DMS79 treated with DMSO at 0.1 percent for 48 hours (cell line): ENCODE measurements around the gene LCNL1.

Experiments
- DNase-seq: peaks from one replicate; lab custom pipeline; 2025; lab: John Stamatoyannopoulos, UW

The LCNL1 gene

DNA sequence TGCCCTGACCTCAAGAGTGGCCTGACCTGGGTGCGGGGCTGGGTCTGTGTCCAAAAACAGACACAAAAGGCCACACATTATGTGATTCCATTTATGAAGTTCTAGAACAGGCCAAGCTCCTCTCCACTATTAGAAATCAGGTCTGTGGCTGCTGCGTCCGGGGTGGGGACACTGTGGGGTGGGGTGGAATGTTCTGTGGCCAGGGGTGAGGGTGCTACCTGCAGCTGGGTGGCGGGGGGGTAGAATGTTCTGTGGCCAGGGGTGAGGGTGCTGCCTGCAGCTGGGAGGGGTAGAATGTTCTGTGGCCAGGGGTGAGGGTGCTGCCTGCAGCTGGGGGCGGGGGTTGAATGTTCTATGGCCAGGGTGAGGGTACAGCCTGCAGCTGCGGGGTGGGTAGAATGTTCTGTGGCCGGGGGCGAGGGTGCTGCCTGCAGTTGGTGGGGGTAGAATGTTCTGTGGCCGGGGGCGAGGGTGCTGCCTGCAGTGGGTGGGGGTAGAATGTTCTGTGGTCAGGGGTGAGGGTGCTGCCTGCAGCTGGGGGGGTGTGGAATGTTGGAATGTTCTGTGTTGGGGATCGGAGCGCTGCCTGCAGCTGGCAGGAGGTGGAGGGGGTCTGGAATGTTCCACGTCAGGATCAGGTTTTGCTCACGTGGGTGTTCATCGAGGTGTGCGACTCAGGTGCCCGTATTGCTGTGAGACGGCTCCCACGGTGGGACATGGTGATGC lies 22.4 kb upstream of the LCNL1 start:
- DNase-seq: no peak

DNA sequence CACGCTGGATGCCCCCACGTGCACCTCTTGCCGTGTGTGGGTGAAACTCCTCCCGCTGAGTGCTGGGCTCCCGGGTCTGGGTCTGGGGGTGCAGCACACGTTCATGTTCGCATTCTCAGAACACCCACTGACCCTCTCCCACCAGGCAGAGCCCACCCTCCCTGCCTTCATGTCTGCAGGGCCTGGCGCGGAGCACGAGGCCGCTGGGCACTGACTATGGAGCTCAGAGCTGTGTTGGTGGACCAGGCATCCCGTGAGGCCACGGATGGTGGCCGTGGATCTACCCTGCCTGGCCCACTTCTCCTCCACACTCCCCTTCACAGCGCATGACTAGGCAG lies 21.9 kb upstream of the LCNL1 start:
- no peak for DNase-seq

DNA sequence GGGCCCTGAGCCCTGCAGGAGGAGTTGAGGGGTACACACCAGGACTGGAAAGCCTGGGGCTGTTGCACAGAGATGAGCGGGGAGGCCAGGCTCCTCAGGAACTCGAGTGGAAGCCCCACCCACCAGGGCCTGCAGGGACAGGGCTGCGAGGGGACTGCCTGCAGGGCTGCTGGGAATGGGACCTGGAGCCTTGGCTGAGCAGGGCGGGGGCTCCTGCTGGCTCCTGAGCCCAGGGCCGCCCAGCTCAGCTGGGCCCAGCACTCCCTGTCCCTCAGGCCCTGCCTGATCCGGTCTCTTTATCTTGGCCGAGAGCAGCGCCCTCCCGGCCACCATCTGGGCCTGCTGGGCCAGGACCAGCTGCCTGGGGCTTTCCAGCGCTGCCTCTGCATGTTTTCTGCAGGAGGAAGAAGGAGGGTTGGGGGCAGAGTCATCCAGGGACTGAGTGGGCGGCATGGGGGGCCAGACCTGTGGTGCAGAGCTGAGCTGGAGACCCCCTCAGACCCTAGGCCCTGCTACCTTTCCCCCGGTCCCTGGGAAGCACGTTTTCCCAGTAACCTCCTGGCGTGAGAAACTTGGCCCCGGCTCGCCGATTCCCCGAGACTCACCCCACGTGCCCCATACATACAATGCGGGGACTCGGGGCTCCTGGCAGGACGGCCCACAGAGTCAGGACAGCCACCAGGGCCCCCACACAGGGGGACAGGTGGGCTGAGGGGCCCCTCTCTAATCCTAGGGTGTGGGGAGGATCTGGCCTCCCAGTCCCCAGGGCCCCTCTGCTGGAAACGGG lies 21.3 kb upstream of the LCNL1 start:
- no peak for DNase-seq

DNA sequence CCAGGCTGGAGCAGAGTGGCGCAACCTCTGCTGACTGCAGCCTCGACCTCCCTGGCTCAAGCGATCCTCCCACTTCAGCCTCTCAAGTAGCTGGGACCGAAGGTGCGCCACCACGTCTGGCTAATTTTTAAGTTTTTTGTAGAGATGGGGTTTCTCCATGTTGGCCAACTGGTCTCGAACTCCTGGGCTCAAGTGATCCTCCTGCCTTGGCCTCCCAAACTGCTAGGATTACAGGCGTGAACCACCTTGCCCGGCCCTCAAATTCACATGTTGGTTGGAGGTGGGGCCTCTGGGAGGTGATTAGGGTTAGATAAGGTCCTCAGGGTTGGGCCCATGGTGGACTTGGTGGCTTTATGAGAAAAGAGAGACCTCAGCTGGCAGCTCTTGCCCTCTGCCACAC lies 20.6 kb upstream of the LCNL1 start:
- DNase-seq: no peak

DNA sequence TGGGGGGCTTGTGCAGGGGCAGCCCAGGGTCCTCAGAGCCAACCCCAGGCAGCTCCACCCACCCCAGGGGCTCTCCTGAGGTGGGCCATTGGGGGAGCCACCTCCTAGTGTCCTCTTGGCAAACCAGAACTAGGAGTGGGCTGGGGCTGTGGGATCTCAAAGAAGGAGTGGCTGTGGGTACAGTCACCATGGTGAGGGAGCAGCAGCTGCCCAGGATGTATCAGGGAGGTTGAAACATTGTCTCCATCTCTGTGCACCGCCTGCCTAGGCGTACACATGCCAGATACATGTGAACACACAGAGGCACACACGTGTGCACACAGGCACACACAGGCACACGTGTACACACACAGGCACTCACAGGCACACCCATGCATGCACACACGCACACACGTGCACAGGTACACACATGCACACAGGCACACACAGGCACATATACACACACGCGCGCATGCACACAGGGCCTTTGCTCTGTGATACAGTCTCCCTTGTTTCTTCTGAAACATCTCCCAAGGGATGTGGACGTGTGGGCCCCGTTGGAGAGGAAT lies 20.0 kb upstream of the LCNL1 start:
- DNase-seq: no peak

DNA sequence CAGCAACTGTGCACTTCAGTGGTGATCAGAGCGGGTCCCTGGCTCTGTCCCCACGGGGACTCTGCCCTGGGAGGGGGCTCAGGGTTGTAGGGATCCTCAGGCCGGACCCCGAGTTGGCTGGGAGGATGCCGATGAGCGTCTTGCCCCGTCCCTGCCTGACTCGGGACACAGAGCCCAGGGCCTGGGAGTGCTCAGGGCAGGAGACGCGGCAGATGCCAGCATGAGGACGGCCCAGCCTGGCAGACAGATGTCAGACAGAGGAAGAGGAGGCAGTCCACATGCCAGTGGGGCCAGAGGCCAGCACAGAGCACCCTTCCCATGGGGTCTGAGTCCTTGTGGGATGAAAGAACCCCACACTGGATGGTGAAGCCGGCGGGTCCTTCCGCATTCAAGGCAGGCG lies 19.5 kb upstream of the LCNL1 start:
- no peak for DNase-seq

GRCh38 chr9:136963751-136964150 lies 19.0 kb upstream of the LCNL1 start:
- DNase-seq: no peak

DNA sequence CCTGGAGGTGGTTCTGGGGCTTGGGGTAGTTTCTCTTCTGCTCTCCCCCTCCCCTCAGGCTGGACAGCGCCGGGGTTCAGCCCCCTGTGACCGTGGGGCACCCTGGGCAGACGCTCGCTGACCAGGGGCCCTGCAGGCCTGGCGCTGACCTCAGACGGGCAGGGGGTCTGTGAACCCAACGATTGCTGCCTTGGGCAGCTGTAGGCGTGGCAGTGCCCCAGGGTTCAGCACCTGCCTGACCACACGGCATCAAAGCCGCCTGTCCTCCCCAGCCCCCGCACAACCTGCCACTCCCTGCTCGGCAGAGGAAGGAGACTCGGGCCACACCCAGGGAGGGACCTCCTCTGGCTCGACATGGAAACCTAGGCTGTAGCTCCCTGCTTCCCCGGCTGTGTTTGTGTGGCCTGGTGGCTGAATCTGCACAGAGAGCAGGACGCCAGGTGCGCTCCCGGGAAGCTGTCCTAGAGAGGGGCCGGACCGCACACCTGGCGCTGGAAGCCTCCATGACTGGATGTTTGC lies 18.6 kb upstream of the LCNL1 start:
- no peak for DNase-seq

- DNase-seq: no peak
These were observed 17.9 kb upstream of the LCNL1 start for GRCh38 chr9:136964833-136965422.

DNA sequence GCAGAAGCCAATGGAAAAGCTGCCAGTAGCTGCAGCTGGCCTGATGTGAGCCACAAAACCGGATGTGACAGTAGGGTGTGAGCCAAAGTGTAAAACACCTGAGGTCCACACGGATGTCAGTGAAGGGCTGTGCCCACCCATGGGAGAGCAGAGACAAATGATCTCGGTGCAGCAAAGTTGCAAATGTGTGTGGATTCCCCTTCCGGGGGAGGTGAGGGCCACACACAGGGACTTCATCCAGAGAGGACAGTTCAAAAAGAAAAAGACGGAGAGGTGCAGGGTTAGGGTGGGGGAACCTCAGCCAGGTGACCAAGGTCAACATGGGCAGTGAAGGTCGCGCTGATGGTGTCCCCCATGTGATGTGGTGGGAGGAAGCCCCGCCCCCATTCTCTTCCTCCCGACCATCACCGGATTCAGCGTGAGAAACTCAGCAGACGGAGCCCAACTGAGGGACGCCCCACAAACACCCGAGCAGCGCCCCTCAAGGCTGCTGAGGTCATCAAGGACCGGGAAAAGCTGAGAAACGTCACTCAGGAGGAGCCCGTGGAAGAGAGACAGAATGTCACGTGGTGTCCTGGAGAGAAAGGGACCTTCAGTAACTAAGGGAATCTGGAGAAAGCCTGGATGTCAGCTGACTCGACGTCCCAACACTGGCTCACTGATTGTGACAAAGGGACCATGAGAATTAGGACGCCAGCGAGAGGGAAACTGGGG lies 16.9 kb upstream of the LCNL1 start:
- DNase-seq: no peak

DNA sequence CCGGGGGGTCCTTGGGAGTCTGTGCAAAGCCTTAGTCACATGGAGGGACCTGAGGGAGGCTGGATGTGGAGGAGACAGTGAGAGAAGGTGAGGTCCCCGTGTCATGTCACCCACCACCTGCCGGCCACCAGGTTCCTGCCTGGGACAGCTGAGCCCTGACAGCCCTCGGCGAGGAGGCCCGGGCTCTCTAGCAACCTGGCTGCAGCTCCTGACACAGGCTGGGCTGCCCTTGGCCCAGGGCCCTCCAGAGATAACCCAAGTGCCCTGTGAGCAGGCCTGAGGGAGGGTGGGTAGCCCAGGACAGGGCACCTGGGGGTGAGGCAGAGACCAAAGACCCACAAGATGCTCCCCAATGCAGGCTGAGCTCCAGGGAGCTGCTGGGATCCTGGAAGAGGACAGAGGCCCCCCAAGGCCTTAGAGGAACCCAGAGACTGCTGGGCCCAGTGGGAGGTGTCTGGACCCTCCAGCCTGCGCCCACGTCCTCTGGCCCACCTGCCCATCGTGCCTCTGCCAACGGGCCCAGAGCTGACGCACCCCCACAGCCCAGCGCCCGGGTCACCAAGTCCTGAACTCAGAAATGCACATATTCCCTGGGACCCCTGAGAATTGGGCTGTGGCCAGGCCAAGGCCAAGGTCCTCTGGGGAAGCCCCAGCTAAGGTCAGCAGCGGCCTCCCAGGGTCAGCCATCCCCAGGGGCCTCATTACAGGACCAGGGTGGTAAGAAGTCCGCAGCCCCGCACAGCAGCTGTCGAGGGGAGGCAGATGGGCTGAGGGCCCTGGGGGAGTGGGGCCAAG lies 14.3 kb upstream of the LCNL1 start:
- no peak for DNase-seq

- DNase-seq: no peak
These were observed 13.6 kb upstream of the LCNL1 start for GRCh38 chr9:136969150-136969549.

DNA sequence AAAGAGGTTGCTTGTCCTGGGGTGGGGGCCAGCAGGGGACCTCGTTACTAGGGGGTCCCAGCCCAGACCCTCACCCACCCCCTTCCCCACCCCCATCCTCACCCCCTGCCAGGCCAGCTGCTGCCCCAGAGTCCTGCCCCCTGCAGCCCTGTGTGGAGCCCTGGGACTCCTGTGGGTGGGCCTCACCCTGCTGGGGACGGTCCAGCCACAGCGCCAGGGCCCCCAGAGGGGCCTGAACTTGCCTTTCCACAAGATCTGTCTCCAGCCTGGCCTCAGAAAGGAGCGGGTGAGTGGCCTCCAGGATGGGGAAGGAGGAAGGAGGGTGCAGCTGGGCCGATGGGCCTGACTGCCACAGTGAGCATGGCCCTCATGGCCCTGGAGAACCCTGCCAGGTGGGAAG lies 13.0 kb upstream of the LCNL1 start:
- DNase-seq: no peak

GRCh38 chr9:136970361-136970760 lies 12.4 kb upstream of the LCNL1 start:
- no peak for DNase-seq

- DNase-seq: no peak
These were observed 11.0 kb upstream of the LCNL1 start for GRCh38 chr9:136971746-136972145.

DNA sequence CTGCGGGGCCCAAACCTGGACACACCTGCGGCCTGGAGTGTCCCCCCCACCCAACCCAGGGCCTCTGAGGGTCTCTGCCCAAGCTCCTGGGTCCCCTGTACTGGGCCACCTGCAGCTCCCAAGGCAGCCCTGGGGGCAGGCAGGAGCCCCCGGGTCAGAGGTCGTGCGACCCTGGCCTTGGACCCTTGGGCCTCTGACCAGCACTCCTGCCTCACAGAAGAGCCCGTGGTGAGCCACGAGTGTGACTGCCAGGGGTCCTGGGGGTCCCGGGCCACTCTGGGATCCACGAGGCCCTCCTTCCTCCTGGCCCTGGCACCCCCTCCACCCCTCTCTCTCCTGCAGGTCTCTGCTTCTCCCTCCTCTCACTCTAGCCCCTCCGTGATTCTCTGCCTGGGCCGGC lies 10.5 kb upstream of the LCNL1 start:
- no peak for DNase-seq

DNA sequence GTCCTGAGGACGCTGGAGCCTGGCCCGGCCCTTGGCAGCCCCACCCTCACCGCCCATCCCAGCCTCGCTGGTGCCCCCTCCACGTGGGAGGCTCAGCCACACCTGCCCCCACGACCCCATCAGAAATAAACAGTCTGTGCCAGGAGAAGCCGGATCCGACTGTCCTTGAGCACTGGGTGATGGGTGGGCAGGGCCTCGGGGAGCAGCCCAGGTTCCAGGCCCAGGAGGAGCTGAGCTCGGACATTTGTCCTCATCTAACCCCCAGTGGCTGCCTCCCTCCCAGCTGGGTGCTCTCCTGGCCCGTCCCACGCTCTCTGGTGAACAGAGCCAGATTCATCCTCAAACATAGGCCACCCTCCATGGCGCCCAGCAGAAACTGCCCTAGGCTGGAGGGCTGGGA lies 10.1 kb upstream of the LCNL1 start:
- DNase-seq: no peak

GRCh38 chr9:136973618-136974617 lies 8.9 kb upstream of the LCNL1 start:
- no peak for DNase-seq

GRCh38 chr9:136974817-136975535 lies 7.8 kb upstream of the LCNL1 start:
- no peak for DNase-seq
